NT2/D1 (cell line): ENCODE measurements around the gene PMPCA.

Experiments used
- DNase-seq: peaks from one replicate; pipeline ENCODE4 v3.0.0-alpha.2; 2011; ENCODE audit warnings: low read depth, low spot score
- H3K27me3 ChIP-seq: 2 replicates; pipeline ENCODE4 v1.6.0; 2011; ENCODE audit warnings: mild to moderate bottlenecking; ENCODE audit not compliant: insufficient read length, insufficient read depth
- H3K36me3 ChIP-seq: 2 replicates; pipeline ENCODE4 v1.6.1; 2011; ENCODE audit warnings: mild to moderate bottlenecking, low read length, mixed read lengths; ENCODE audit not compliant: insufficient read depth, insufficient read length
- H3K4me1 ChIP-seq: 2 replicates; pipeline ENCODE4 v1.5.1; 2011; ENCODE audit not compliant: insufficient read depth, insufficient read length
- H3K4me3 ChIP-seq: 2 replicates; pipeline ENCODE4 v1.5.1; 2011; ENCODE audit warnings: low read depth; ENCODE audit not compliant: insufficient read length
- H3K9ac ChIP-seq: 2 replicates; pipeline ENCODE4 v1.6.0; 2011; ENCODE audit warnings: low read depth; ENCODE audit not compliant: insufficient read length
- H3K9me3 ChIP-seq: 2 replicates; pipeline ENCODE4 v1.5.1; 2011; ENCODE audit warnings: mild to moderate bottlenecking, low read length; ENCODE audit not compliant: insufficient read depth
- SUZ12 ChIP-seq: IDR thresholded peaks from 2 replicates; pipeline ENCODE4 v1.6.1; 2011; ENCODE audit not compliant: insufficient read length, insufficient read depth; ENCODE audit errors: extremely low read depth
- YY1 ChIP-seq: IDR thresholded peaks from 2 replicates; pipeline ENCODE4 v1.6.1; 2011; ENCODE audit not compliant: insufficient read length, insufficient read depth
- ZNF274 ChIP-seq: IDR thresholded peaks from 2 replicates; pipeline ENCODE4 v1.6.1; 2011; ENCODE audit warnings: mild to moderate bottlenecking, low read depth, low read length

The PMPCA gene

DNA sequence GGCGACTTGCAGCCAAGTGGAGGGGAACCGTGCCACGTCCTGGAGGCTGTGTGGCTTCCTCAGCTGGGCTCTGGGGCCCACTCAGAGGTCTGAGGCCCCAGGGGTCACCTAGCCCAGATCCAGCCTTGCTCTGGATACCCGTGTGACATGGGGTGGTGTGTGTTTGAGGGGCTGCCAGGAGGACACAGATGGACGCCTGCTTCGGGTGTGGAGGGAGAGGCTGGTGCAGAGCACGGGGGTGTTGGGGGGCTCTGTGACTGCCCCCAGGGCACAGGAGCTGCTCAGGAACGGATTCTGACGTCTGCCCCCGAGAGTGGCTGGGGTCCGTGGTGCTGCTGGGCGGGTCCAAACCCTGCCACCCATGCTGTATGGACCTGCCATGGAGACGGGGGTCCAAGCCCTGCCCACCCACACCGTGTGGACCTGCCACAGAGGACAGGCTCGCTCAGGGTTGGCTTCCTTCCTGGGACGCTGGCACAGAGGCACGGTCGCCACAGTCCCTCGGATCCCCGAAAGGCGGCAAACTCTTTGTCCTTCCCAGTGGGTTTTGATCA, 18.7 kb downstream of the PMPCA start:
- DNase-seq = no peak
- H3K4me1 ChIP-seq = peaks cover 2% of the 10 kb centered on the region
- no peak for TF ChIP-seq YY1
- no peak for TF ChIP-seq ZNF274
- TF ChIP-seq SUZ12 = no peak
- no peaks in the 10 kb centered on the region for H3K27me3 ChIP-seq
- no peaks in the 10 kb centered on the region for H3K9me3 ChIP-seq
- H3K9ac ChIP-seq = no peak overlapping the region
- no peak overlapping the region for H3K4me3 ChIP-seq
- H3K36me3 ChIP-seq = peaks cover 80% of the 10 kb centered on the region

DNA sequence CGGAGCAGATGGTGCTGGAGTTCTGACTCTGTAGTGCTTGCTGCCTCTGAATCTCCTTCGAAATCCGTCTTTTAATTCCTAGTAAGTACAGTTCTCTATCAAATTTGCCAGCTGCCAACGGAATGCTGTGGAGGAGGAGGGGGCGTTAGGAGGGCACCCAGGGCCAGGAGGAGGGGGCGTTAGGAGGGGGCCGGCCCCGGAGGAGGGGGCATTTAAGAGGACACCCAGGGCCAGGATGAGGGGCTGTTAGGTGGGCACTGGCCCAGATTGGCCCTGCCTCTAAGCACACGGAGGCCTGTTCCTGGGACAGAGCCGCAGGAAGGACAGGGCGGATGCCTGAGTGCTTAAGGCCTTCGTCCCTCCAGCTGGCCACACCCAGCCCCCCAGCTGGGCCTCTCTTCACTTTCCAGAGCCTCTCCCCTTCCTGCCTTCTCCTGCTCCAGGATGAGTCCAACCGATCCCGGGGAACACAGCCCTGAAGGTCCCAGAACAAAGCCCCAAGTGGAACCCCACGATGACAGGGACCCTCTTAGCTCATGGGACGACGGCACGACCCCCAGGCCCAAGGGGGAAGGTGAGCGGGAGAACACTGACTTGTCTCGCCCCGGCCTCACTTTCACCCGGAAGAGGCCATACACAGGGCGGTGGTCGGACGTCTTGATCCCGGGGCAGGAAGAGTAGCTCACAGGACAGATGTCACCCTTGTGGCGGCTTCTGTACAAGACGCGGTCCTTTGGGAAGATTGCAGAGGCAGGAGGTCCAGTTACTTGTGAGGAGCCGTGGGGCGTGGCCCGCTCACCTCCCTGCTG, 19.4 kb downstream of the PMPCA start:
- TF ChIP-seq YY1 (no peak), SUZ12 (no peak), ZNF274 (no peak)
- no peaks in the 10 kb centered on the region for H3K9me3 ChIP-seq
- DNase-seq = no peak
- peaks cover 2% of the 10 kb centered on the region for H3K4me1 ChIP-seq
- H3K4me3 ChIP-seq = no peak overlapping the region
- H3K27me3 ChIP-seq = no peaks in the 10 kb centered on the region
- H3K36me3 ChIP-seq = peaks cover 80% of the 10 kb centered on the region
- H3K9ac ChIP-seq = no peak overlapping the region

DNA sequence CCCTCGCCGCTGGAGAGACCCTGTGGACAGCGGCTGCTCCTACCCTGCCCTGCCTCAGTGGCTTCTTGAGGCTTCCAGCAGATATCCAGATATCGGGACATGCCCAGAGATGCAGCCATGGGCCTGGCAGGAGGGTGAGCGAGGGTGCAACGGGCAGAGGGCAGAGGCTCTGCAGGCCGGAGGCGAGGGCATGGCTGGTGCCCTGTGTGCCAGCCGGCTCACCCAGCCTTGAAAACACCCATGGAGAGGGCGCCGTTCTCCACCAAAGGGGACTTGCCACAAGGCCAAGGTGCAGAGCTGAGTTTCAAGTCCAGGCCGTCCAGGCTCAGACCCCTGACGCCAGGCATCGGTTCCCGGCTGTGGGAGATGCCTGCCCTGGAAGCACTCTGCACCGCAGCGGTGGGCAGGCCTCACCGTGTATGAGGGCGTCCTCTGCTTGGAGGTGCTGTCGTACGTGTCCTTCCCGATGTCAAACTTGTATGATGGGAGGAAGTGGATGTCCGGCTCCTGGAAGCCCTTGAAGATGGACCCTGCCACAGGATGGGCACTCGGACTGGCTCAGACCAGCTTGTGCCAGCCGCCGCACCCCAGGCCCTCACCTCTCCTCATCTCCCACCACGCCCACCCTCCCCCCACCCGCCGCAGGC, 20.3 kb downstream of the PMPCA start:
- no peak for TF ChIP-seq YY1
- TF ChIP-seq SUZ12 = no peak
- no peak for TF ChIP-seq ZNF274
- no peak for DNase-seq
- peaks cover 86% of the 10 kb centered on the region for H3K36me3 ChIP-seq
- H3K9me3 ChIP-seq = no peaks in the 10 kb centered on the region
- peaks cover 2% of the 10 kb centered on the region for H3K4me1 ChIP-seq
- no peaks in the 10 kb centered on the region for H3K27me3 ChIP-seq
- no peak overlapping the region for H3K9ac ChIP-seq
- no peak overlapping the region for H3K4me3 ChIP-seq

DNA sequence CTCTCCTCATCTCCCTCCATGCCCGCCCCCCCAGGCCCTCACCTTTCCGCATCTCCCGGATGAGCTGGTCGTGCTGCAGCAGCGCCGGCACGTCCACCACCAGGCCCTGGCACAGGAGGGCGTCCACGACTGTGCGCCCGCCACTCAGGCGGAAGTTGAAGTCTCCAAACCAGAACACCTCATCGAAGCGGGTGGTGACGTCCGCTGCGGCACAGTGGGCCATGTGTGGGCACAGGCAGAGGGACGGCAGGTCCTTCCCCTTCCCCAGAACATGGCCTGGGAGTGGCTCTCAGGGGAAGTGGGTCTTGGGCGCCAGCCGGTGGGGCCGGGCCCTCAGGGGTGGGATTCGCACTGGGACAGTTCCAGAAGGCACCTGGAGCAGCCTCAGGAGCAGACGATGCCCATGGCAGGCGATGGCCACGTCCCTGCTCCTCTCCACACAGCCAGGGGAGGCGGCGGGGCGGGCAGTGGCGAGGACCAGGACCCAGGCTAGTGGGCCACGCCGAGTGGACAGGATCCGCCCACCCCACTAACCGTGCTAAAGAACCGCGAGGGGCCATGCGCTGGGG, 21.4 kb downstream of the PMPCA start:
- Histone ChIP-seq H3K9ac (no peak overlapping the region), H3K9me3 (no peaks in the 10 kb centered on the region), H3K27me3 (no peaks in the 10 kb centered on the region), H3K4me3 (no peak overlapping the region), H3K36me3 (peaks cover 90% of the 10 kb centered on the region), H3K4me1 (peaks cover 2% of the 10 kb centered on the region)
- DNase-seq = no peak
- TF ChIP-seq ZNF274 (no peak), SUZ12 (no peak)

DNA sequence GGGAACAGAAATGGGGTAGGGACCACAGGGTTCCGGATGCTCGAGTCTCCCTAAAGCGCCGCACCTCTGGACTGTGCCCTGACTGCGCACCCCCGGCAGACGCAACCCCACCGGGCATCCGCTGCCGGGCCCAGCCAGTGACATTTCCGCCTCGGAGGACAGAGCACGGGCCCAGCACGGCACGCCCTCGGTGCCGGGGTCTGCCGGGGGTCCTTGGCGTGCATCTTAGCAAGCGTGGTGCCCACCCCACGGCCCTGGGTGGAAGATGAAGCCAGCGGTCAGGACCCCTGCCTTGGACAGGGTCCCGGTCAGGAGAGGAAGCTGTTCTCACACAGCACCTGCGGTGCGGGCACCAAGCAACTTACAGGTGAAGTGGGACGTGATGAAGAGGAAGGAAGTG, 22.1 kb downstream of the PMPCA start:
- H3K27me3 ChIP-seq = no peaks in the 10 kb centered on the region
- no peak for DNase-seq
- peaks cover 91% of the 10 kb centered on the region for H3K36me3 ChIP-seq
- H3K9me3 ChIP-seq = no peaks in the 10 kb centered on the region
- peaks cover 5% of the 10 kb centered on the region for H3K4me1 ChIP-seq
- no peak overlapping the region for H3K4me3 ChIP-seq
- H3K9ac ChIP-seq = no peak overlapping the region
- TF ChIP-seq SUZ12 (no peak), ZNF274 (no peak), YY1 (no peak)

DNA sequence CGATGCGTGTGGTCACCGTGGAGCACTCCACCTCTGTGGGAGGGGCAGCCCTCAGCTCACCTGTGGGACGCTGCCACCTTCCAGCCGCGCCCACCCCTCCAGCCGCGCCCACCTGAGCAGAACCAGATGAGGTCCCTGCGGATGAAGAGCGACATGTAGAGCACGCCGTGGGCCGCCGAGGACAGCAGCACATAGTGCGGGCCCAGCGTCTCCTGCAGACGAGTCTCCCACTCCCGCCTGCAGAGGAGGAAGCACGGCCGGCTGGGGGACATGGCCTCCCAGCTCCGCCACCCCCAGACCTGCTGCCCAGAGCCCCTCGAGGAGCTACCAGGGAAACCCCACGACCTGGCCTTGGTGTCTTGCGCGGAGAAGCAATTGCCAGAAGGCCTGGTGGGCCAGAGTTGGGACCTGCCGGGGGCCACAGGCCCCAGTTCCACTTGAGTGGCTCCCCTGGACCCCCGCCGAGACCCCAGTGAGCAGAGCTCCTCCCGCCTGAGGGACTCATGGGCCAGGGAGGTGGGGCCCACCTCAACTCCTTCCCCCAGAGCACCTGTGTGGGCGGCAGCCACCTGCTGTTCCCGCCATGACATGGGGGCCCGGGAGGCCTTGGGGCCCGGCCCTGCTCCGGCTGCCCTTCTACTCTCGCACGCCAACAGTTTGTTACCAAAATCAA, 22.7 kb downstream of the PMPCA start:
- peaks cover 7% of the 10 kb centered on the region for H3K4me1 ChIP-seq
- H3K4me3 ChIP-seq = no peak overlapping the region
- H3K9me3 ChIP-seq = no peaks in the 10 kb centered on the region
- TF ChIP-seq YY1 (no peak), ZNF274 (no peak), SUZ12 (no peak)
- no peaks in the 10 kb centered on the region for H3K27me3 ChIP-seq
- DNase-seq = no peak
- H3K9ac ChIP-seq = no peak overlapping the region
- H3K36me3 ChIP-seq = peaks cover 88% of the 10 kb centered on the region
